Endothelial cell (in vitro differentiated cells): ENCODE data around the gene ZNF221. TPM values are rescaled to one million over a fixed set of nuclear protein-coding genes. Genes with fewer than 3 reads are reported as not detected.
A peak's percentile ranks its signal among the peaks of the same experiment; 100 is the strongest.

Source experiments
- DNase-seq: peaks from one replicate; pipeline ENCODE4 v3.0.0; 2021; ENCODE audit warnings: low spot score
- H3K27ac Mint-ChIP-seq: one replicate; pipeline ENCODE4 v1.8.0; 2021; ENCODE audit warnings: mixed read lengths, inconsistent platforms; ENCODE audit not compliant: unreplicated experiment
- H3K27me3 Mint-ChIP-seq: one replicate; pipeline ENCODE4 v1.8.0; 2021; ENCODE audit warnings: mild to moderate bottlenecking, moderate library complexity, mixed read lengths, inconsistent platforms; ENCODE audit not compliant: unreplicated experiment
- H3K36me3 Mint-ChIP-seq: one replicate; pipeline ENCODE4 v1.8.0; 2021; ENCODE audit warnings: mild to moderate bottlenecking, low read depth, mixed read lengths, inconsistent platforms; ENCODE audit not compliant: unreplicated experiment
- H3K4me1 Mint-ChIP-seq: one replicate; pipeline ENCODE4 v1.8.0; 2021; ENCODE audit warnings: mild to moderate bottlenecking, mixed read lengths, inconsistent platforms; ENCODE audit not compliant: unreplicated experiment
- H3K4me3 Mint-ChIP-seq: one replicate; pipeline ENCODE4 v1.8.0; 2021; ENCODE audit warnings: mild to moderate bottlenecking, mixed read lengths, inconsistent platforms; ENCODE audit not compliant: unreplicated experiment
- H3K9me3 Mint-ChIP-seq: one replicate; pipeline ENCODE4 v1.8.0; 2021; ENCODE audit warnings: mixed read lengths, inconsistent platforms; ENCODE audit not compliant: unreplicated experiment
- total RNA-seq: library from RNA; stranded (reverse); fragmentation: NEBNext Ultra II Directional; extraction: Animal tissue kit (Norgen Biotek cat#: 25700); gene quantifications from one replicate; pipeline ENCODE4 v1.2.1, GENCODE V29; 2021; ENCODE audit not compliant: unreplicated experiment
- TF ChIP-seq, protein P1 (sequence below): fragments of 200-600 bp; sonication (generic); IDR thresholded peaks from one replicate; pipeline ENCODE4 v1.5.0; 2021; ENCODE audit warnings: antibody characterized with exemption; ENCODE audit not compliant: unreplicated experiment

Gene ZNF221
- total RNA-seq, 1 donor from 2014 or later = 7.3 TPM

DNA sequence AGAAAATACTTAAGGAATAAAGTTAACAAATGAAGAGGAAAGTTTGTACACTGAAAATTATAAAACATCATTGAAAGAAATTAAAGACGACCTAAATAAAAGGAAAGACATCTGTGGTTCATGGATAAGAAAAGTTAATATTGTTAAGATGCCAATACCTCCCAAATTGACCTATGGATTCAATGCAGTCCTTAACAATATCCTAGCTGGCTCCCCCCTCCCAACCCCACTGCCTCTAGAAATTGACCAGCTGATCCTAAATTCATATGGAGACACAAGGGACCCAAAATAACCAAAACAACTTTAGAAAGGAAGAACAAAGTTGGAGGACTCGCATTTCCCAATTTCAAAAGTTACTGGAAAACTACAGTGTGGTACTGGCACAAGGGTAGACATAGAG, 44.3 kb upstream of the ZNF221 start:
- DNase-seq = no peak
- peaks cover 2% of the 10 kb centered on the region for H3K27me3 Mint-ChIP-seq
- no peak overlapping the region for H3K27ac Mint-ChIP-seq
- peaks cover 15% of the 10 kb centered on the region for H3K9me3 Mint-ChIP-seq
- peaks cover 15% of the 10 kb centered on the region for H3K36me3 Mint-ChIP-seq
- TF ChIP-seq, protein P1, sequence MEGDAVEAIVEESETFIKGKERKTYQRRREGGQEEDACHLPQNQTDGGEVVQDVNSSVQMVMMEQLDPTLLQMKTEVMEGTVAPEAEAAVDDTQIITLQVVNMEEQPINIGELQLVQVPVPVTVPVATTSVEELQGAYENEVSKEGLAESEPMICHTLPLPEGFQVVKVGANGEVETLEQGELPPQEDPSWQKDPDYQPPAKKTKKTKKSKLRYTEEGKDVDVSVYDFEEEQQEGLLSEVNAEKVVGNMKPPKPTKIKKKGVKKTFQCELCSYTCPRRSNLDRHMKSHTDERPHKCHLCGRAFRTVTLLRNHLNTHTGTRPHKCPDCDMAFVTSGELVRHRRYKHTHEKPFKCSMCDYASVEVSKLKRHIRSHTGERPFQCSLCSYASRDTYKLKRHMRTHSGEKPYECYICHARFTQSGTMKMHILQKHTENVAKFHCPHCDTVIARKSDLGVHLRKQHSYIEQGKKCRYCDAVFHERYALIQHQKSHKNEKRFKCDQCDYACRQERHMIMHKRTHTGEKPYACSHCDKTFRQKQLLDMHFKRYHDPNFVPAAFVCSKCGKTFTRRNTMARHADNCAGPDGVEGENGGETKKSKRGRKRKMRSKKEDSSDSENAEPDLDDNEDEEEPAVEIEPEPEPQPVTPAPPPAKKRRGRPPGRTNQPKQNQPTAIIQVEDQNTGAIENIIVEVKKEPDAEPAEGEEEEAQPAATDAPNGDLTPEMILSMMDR = no peak
- no peak overlapping the region for H3K4me3 Mint-ChIP-seq
- H3K4me1 Mint-ChIP-seq = peaks cover 1% of the 10 kb centered on the region

DNA sequence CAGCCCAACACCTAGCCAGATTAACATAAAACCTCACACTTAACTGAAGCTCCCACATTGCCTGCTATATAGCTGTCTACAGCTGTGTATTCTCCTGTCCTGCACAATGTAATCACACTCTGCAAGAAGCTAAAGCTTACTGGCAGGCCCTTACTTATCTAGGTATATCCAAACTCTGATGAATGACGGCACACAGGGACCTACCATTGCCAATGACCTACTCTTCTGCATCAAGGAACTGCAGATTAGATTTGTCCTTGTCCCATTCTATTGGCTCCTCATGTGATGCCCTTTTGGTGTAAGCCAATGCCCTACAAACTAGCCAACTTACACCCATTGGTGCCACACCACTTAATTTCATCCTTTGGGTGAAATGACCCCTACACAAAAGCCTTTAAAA, 42.4 kb upstream of the ZNF221 start:
- no peak overlapping the region for H3K27ac Mint-ChIP-seq
- H3K4me3 Mint-ChIP-seq = no peak overlapping the region
- no peaks in the 10 kb centered on the region for H3K4me1 Mint-ChIP-seq
- H3K27me3 Mint-ChIP-seq = peaks cover 2% of the 10 kb centered on the region
- no peak for DNase-seq
- peaks cover 23% of the 10 kb centered on the region for H3K9me3 Mint-ChIP-seq
- TF ChIP-seq, protein P1 = no peak
- H3K36me3 Mint-ChIP-seq = peaks cover 25% of the 10 kb centered on the region

DNA sequence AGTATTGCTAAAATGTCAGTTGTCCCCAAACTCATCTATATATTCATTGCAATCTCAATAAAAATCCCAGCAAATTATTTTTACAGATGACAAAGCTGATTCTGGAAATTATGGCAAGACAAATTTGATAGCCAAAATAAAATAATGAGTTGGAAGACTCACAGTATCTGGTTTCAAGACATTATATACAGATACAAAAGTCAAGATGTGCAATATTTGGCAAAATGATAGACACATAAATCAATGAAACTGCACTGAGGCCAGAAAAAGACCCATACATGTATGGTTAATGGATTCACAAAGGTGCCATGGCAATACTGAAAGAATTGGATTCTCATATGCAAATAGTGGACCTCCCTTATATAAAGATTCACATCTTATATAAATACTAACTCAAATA, 40.1 kb upstream of the ZNF221 start:
- Mint-ChIP-seq H3K4me3 (no peak overlapping the region), H3K27ac (no peak overlapping the region), H3K9me3 (peaks cover 36% of the 10 kb centered on the region), H3K27me3 (peaks cover 6% of the 10 kb centered on the region), H3K4me1 (no peaks in the 10 kb centered on the region), H3K36me3 (peaks cover 46% of the 10 kb centered on the region)
- TF ChIP-seq, protein P1 = no peak
- no peak for DNase-seq

DNA sequence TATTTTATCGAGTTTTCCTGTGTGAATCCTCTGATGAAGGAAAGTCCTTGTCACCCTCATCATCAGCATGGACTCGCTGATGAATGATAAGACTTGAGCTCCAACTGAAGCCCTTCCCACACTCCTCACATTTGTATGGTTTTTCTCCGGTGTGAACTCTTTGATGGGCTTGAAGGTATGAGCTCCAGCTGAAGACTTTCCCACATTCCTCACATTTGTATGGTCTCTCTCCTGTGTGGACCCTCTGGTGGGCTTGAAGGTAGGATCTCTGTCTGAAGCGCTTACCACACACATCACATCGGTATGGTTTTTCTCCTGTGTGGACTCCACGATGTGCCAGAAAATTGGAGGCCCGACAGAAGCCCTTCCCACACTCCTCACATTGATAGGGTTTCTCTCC, 37.6 kb upstream of the ZNF221 start:
- TF ChIP-seq, protein P1 = no peak
- Mint-ChIP-seq H3K27ac (no peak overlapping the region), H3K4me1 (no peaks in the 10 kb centered on the region), H3K9me3 (peaks cover 40% of the 10 kb centered on the region), H3K27me3 (peaks cover 6% of the 10 kb centered on the region), H3K4me3 (peak overlapping the region; percentile 85), H3K36me3 (peaks cover 66% of the 10 kb centered on the region)
- DNase-seq = no peak

DNA sequence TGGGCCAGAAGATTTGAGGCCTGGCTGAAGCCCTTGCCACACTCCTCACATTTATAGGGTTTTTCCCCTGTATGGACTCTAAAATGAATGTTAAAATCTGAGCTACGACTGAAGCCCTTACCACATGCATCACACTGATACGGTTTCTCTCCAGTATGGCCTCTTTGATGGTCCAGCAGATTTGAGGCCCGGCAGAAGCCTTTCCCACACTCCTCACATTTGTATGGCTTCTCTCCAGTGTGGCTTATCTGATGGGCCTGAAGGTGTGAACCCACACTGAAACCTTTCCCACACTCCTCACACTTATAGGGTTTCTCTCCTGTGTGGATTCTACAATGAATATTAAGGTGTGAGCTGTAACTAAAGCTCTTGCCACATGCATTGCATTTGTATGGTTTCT, 37.0 kb upstream of the ZNF221 start:
- TF ChIP-seq, protein P1 = no peak
- H3K27me3 Mint-ChIP-seq = peaks cover 6% of the 10 kb centered on the region
- peaks cover 40% of the 10 kb centered on the region for H3K9me3 Mint-ChIP-seq
- no peak for DNase-seq
- H3K4me1 Mint-ChIP-seq = no peaks in the 10 kb centered on the region
- H3K27ac Mint-ChIP-seq = no peak overlapping the region
- H3K36me3 Mint-ChIP-seq = peaks cover 72% of the 10 kb centered on the region
- peak overlapping the region; percentile 85 for H3K4me3 Mint-ChIP-seq
